Left renal cortex interstitium (tissue), 4 donors: ENCODE results near the gene HOXA10. TPM values are rescaled to one million over a fixed set of nuclear protein-coding genes. Genes with fewer than 3 reads are reported as not detected.
A peak's percentile ranks its signal among the peaks of the same experiment; 100 is the strongest.

Experiments
- DNase-seq, 4 donors: peaks; one replicate each; pipeline ENCODE4 v3.0.0-alpha.2; 2013; ENCODE audit warnings: low read depth in 4 of 4, low spot score in 2 of 4, missing footprints in 1 of 4
- polyA plus RNA-seq, 4 donors: library from polyadenylated mRNA; unstranded; fragments of 120-200 nt; gene quantifications; one replicate each; pipeline ENCODE4 v1.2.1, GENCODE V29; 2013; ENCODE audit not compliant: insufficient read length in 4 of 4

The HOXA10 gene
- polyA plus RNA-seq, 4 donors: 131 to 160 (median 151) TPM

DNA sequence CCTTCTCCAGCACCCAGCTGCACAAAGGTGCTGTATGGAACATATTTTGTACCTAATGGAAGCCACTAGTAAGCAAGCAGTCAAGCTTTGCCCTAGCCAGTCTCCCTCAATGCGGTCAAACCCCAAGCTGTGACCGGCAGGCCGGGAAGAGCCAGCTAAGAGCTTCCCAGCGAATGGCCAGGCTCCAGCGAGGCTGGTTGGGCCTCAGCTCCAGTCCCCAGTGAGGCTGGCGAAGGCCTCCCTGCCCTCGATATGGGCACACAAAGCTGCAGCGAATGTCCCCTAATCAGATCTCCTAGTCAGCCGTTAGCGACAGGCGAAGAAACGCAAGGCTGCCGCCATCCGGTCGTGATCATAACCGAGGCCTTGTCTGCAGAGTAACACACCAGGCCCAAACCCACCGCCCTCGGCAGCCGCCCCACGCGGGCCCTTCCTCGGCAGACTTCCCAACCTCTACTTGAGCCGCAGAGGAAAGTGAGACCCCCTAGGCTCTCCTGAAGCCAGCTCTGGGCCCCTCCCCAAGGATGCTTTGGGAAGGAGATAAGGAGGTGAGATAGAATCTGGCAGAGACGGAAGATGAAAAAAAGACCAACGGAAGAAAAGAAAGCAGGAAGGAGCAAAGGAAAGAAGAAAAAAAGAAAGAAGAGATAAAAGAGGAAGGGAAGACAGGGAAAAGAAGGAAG is 5.7 kb downstream of the HOXA10 start:
- no peak for DNase-seq

DNA sequence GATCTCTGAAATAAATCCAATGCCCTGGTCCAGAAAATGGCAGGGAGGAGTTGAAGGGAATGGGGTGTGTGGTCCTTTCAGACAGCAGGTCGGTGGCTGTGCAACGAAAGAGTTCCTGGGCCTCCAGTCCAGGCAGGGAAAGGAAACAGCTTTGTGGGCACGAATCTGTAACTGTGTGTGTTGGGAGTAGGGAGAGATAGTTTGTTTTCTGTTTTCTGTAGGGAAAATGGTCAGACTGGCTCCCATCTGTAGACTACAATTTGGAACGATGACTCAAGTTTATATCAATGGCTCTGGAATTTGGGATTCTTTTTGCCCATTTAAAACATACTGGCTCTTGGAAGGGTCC is 6.2 kb downstream of the HOXA10 start:
- DNase-seq: no peak

DNA sequence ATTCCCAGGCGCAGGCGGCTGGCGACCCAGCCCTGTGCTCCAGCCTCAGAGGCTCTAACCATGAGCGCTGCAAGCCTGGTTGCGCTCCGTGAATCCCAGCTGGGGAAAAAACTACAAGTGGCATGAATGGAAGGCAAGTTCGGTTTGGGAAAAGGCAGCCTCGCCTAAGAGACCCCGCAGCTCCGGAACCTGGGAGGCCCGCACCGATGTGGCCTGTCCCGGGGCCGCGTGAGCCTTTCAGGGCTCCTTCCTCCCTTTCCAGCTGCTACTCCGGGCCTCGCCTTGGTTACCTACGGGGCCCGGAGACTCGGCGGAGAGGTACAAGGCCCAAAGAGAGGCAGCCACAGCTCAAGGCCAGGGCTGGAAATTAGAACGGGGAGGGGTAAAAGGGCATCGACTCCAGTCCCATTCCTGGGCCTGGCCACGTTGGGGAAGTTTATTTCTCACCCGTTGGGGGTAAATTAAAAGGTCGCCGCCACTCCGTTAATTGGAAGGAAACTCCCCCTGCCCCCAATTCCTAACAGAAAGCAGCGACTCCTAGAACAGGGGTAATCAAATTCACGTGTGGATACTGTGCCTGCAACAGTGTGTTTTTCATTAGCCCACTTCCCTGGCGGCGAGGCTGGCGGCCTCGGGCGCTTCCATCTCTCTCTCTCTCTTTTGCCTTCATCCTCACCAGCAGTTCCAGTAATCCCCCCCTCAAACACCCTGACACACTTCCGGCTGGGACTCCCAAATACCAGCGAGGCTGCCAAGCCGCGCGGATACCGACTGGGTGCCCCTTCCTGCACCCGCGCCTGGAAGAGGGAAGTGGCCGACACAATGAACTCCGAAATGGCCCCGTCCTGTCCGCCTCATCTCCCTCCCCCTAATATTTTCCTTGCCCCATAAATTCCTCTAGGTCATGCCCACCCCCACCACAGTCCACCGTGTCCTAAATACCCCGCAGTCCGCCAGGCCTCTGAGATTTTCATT is 7.3 kb downstream of the HOXA10 start:
- DNase-seq: no peak

DNA sequence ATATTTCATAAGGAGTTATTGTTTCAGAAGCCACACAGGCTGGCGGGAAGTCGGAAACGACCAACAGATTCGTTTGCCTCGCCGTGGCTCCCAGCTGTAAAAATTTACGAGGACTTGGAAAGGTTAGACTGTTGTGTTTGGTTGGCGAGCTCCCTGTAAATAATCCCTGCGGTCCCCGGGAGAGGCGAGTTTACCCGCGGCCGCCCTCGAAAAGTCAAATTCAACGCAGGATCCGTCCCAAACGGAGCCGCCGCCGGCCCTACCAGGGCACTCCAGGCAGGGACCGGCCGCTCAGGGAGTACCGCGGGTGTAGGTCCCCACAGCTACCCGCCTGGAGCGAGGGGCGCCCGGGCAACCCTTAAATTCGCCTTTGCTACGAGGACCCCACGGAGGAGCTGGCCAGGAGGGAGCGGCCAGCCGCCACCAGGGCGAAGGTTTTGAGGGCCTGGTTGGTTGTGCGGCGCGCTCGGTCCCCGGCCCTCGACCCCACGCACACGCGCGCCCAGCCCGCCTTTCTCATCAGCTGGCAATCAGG is 8.1 kb downstream of the HOXA10 start:
- peak in 1 of 4 donors; percentile 85 for DNase-seq

DNA sequence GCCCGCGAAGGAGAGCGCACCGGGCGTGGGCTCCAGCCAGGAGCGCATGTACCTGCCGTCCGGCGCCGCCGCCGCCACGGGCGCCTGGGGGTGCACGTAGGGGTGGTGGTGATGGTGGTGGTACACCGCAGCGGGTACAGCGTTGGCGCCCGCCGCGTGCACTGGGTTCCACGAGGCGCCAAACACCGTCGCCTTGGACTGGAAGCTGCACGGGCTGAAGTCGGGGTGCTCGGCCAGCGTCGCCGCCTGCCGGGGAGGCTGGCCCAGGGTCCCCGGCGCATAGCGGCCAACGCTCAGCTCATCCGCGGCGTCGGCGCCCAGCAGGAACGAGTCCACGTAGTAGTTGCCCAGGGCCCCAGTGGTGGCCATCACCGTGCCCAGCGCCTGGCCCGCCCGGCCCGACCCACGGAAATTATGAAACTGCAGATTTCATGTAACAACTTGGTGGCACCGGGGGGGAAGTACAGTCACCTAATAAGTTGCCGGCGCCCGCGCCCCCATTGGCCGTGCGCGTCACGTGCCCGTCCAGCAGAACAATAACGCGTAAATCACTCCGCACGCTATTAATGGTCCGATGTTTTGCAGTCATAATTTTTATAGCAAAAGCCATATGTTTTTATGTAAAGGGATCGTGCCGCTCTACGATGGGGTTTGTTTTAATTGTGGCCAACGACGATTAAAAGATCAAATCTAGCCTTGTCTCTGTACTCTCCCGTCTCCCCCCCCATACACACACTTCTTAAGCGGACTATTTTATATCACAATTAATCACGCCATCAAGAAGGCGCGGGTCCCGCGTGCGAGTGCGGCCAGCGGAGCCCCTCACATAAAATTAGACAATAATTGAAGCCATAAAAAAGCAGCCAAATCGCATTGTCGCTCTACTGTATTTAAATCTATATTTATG is 8.8 kb downstream of the HOXA10 start, which contains the start of gene HOXA9:
Gene HOXA9 (minus strand): TSS at position 449 of the 907 bp plus-strand sequence. CDS start 80 bp downstream, at position 369.
- peak in 3 of 4 donors; percentile 89 to 92 (median 90) for DNase-seq

DNA sequence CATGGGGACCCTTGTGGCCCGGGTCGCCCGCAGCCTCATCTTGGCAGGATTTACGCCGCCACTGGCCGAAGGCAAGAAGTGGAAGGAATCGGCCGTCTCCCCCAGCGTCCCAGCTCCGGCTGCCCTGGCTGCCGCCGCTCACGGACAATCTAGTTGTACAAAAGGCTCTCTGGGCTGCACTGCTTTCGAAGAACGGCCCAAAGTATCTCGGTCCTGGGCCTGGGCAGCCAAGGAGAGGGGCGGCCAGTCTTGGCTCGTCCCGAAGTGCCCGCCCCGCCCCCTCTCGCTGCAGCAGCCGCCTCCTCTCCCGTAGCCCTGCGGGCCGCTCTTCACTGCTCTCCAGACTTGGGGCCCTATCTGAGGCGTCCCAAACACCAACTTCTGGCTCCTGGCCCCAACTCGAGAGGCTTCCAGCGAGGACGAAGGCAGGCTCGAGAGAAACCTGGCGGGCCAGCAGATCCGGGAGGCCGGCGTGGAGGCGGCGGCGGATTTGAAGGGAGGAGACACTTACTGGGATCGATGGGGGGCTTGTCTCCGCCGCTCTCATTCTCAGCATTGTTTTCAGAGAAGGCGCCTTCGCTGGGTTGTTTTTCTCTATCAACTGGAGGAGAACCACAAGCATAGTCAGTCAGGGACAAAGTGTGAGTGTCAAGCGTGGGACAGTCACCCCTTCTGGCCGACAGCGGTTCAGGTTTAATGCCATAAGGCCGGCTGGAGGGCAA is 9.6 kb downstream of the HOXA10 start:
- no peak for DNase-seq

DNA sequence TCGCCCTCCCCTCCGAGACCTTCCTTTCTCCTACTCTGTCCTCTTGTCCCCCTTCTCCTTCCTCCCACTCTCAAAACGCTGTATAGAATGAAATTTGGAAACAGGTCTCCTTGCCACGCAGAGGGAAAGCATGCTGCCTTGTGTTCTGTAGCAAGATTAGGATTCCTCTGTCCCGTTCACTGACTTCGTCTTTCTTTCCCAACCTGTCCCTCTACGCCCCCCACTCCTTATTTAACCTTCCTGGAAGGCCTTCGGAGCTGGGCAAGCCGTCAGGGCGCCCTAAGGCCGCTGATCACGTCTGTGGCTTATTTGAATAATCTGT is 10.1 kb downstream of the HOXA10 start:
- DNase-seq: no peak

DNA sequence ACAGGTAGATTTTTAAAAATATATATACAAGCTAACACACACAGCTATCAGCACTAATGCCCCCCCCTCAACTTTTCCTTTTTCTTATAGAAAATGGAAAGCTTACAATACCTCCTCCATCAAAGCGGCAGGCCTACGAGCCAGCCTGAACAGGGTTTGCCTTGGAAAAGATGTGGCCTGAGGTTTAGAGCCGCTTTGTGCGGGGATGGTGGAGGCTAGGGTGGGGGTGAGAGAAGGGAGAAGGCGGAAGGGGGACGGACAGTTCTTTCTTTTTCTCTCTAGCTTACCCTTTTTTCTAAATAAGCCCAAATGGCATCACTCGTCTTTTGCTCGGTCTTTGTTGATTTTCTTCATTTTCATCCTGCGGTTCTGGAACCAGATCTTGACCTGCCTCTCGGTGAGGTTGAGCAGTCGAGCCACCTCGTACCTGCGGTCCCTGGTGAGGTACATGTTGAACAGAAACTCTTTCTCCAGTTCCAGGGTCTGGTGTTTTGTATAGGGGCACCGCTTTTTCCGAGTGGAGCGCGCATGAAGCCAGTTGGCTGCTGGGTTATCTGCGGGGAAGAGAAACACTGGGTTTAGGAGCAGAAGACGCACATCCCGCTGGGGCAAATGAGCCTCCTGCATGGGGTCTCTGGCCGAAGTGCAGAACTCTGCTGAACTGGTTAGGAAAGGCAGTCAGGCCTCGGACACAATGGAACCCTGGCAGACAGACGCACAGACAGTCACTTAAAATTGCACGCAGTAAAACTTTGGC is 10.7 kb downstream of the HOXA10 start:
- DNase-seq: no peak

DNA sequence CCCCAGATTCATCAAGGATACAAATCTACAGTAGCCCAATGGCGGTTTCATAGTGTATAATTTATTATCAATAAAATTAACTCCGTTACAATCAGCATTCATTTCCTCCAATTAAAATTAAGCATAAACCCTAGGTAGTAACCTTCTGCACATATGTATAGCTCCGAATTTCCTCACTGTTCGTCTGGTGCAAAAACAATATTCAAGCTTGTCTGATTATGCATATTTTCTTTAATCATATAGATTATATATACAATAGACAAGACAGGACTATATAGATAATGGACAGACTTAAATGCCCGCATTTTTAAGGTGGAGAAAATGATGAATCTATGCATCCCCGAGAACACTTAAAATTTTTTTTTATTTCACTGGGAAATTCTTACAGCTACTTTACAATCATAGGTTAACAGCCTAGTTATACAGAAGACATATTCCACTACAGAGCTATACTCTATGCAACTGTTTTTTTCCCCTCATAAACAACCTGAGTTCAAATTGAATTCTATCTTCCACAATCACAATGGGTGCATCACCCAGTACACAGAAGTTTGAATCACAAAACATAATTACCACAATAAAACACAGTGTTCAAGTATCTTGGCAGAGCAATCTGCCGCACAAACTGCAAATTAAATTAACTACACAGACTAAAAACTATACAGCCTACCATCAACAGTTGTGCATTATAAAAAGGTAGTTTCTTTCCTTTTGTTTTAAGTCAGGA is 11.4 kb downstream of the HOXA10 start:
- no peak for DNase-seq

DNA sequence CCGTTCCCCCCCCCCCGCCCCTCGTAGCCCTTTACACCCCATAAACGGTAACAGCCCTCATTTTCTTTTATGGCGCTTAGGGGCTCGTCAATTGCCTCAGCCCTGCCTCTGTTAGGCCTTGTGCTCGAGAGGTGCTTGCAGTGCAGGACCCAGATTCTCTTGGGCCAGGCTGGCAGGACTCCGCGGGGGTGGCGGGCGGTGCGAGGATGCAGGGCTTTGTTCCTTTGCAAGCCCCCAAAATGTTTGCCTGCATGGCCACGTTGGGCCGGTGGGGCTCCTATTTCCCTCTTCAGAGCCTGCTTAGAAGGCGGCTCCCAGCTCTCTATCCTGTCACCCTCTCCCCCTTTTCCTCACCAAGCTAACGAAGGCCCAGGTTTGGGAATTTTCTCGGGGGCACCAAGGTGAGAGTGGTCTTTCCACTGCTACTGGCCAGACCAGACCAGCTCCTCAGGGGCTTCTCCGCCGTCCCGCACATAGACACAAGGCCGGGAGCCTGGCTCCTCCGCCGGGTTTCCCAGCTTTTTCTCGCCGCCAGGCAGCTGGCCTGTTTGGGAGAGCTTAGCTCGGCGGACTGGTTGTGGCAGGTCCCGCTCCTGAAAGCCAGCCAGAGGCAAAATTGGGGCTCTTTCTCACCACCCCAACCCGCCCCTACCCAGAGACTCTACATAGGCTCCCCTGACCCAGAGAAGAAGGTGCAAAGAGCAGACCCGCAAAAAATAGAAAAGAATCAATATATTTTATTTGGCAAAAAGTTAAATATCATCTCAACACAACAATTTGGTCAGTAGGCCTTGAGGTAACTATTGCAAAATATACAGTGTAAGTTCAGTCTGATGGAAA is 12.2 kb downstream of the HOXA10 start:
- DNase-seq: no peak

DNA sequence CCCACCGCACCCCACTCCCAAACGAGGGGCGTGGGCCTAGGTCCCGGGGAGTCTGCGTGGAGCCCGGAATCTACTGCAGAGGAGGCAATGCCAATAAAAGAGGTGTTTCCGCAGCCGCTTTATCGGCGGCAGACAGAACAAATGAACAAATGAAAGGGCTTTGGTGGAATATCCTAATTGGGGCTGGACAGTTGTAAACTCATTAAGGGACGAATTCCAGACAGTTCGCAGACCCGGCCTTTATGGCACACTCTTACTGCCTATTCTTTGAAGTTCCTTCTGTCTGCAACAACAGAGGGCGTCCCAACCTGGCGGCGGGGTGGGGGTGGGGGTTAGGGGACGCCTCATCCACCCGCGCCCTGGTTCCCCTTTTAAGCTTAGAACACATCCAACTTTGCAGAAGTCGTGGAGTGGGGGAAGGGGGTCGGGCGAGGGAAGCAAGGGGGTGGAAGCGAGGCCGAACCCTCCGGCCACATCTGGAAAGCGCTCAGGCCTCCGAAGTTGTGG is 12.9 kb downstream of the HOXA10 start:
- no peak for DNase-seq

DNA sequence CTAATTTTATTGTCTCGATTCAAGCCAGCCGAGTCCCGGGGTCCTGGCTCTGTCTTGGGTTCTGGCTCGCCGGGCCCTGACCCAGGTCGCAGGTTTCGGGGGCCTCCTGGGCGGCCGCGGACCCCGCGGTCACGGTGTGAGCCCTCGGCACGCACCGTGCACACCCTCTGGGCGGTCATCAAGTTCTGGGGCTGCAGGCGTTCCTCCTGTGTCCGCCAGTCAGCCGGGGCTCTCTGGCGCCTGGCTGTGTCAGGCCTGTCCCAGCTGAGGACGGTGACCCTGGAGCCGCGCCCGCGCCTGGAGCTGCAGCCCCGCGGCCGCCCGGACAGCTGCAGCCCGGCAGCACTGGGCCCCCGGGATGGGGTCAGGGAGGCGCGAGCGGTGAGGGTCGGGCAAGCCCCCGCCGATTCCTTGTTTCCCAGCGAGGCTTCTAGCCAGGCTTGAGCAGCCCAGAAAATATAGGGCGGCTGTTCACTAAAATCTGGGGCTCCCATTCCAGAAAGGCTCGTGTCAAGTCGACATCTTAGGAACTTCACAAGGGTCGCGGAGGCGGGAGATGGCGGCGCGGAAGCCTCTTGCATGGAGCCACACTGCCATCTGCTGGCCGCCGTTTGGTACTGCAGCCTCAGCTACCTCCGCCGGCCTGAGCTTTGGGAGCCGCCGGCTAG is 13.4 kb downstream of the HOXA10 start:
- peak in 3 of 4 donors; percentile 88 to 91 (median 91) for DNase-seq

DNA sequence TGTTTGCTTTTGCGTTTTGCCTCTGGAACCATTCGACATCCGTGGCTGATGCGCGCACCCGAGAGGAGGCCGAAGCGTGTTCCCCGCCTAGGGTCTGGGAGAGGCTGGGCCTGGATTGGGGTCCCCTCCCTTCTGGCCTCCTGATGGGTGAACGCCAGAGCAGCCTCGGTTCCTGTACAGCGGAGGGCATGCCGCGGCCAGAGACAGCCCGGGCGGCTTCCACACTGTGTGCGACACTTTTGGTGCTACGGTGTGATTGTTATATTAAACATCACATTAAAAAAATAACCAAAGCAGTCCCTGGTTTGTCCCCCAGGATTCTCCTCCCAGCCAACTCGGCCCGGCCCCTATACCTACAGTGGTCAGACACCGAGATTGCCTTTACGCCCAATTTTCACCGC is 14.0 kb downstream of the HOXA10 start:
- no peak for DNase-seq

DNA sequence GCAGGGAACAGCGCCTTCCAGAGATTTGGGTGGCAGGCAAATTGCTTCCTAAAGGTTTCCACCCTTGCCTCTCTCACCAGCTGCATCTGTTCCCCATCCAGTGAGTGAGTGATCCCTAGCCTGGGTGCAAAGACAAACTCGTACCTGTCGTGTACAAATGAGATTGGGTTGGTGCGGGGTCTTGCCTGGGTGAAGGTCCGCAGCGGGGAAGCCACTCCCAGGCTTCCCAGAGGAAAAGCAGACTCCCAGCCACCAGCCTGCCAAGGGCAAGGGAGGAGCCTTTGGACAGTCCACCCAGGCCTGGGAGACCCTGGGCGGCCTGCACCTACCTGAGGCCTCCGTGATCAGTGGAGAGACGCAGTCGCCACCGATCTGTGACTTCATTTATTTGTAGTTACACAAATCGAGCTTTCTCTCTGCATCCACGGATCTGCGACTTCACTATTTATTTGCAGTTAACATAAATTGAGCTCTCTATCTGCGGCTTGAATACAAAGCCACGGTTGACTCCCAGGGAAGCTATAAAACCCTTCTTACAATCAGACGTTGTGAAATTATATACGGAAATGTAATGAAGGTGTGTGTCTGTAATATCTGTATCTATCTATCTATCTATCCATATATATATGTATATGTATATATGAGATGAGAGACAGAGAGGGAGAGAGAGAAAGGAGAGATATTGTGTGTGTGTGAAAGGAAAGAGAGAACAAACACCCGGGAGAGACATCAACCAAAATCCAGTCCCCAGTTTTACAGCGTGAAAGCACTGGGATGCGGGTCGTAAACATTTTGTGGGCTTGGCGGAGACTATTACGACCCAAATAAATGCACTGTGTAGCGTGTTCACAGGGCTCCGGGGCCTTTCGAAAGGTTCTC is 14.6 kb downstream of the HOXA10 start:
- DNase-seq: no peak

DNA sequence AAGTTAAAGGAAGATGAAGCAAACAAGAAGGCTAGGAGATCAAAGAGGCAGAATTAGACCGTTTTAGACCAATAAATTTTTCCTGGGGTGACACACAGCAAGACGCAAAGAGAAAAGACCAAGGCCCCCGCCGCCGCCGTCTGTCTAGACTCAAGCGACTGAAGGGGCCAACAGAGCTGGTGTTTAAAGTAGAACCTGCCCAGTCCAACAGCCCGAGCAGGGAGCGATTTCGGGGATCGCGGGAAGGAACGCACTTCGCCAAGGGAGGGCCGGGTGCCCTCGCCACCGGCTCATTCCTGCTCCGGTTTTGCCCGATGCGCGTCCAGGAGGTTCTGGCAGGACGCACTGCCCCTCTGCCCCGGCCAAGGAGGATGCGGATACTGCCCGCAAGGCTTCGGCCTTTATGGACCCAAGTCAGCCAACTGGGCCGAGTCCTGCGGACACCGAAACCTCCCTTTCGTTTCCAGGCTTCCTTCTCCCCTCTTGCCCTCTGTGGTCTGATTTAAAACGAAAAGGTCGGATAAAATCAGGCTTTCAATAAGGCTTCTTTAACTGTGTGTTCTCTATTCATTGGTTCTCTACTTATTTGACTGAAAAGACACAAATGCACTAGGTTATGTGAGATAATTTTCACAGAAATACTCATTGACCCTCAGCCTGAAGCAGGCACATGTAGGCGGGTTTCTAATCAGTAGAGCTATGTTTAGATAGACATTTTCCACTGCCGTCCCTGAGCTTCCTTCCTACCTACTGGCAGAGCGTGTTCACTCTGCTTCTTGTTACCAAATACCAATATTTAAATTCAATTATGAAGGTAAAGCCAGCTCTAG is 15.5 kb downstream of the HOXA10 start:
- DNase-seq: no peak
